ENCODE measurements around the gene TPRN.

Gene TPRN

DNA sequence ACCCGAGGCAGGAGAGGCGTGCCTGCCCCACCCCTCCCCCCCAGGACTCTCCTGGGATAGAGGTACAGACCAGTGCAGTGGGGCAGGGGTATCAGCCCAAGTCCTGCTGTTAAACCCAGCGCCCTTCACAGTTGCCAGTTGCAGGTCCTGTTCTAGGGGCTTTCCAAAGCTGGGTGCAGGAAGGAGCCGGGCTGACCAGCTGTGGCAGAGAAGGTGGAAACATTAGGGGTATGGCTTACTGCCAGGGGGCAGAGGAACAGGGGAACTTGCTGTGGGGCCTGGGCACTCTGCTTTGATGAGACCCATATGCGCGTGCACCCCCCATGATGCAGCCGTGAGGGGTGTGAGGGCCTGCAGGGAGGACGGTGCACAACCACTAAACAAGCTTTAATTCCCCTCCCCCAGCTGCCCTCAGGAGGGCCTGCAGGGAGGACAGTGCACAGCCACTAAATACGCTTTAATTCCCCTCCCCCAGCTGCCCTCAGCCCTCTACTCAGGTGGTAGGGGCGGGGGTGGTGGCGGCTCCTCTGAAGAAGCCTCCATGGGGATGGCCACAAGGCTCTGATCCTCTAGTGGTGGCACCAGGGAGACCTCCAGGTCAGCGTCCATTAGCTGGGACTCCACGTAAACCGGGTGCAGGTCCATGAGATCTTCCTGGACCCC, 29.9 kb downstream of the TPRN start:
- no peak for DNase-seq (ENCODE audit: low read depth)
- no peak overlapping the region for H3K4me3 ChIP-seq (ENCODE audit: low read depth, low read length)

GRCh38 chr9:137169896-137170358, 30.6 kb downstream of the TPRN start, which contains the start of gene LRRC26:
LRRC26 (minus strand) TSS chr9:137170051; CDS start chr9:137169943, 108 bp downstream.
- TF ChIP-seq CTCF (IDR thresholded peaks at IDR 0.05; ENCODE audit: low read depth, low read length) (no peak), MYC (IDR thresholded peaks at IDR 0.05; ENCODE audit: low read depth, low read length) (no peak), POLR2A (IDR thresholded peaks at IDR 0.05; ENCODE audit: extremely low read depth, insufficient read length) (no peak)
- TF ChIP-seq, protein P1, sequence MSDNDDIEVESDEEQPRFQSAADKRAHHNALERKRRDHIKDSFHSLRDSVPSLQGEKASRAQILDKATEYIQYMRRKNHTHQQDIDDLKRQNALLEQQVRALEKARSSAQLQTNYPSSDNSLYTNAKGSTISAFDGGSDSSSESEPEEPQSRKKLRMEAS (IDR thresholded peaks at IDR 0.05; ENCODE audit: low read depth, low read length), result no peak
- no peak for DNase-seq (ENCODE audit: low read depth)
- no peak within 1 kb of the TSS for H3K4me3 ChIP-seq (ENCODE audit: low read depth, low read length)

More for the DNA sequence above, 29.9 kb downstream of the TPRN start:
- no peak for TF ChIP-seq MYC (IDR thresholded peaks at IDR 0.05; ENCODE audit: low read depth, low read length)
- TF ChIP-seq, protein P1 (IDR thresholded peaks at IDR 0.05; ENCODE audit: low read depth, low read length), result no peak
- no peak for TF ChIP-seq POLR2A (IDR thresholded peaks at IDR 0.05; ENCODE audit: extremely low read depth, insufficient read length)
- no peak for TF ChIP-seq CTCF (IDR thresholded peaks at IDR 0.05; ENCODE audit: low read depth, low read length)

DNA sequence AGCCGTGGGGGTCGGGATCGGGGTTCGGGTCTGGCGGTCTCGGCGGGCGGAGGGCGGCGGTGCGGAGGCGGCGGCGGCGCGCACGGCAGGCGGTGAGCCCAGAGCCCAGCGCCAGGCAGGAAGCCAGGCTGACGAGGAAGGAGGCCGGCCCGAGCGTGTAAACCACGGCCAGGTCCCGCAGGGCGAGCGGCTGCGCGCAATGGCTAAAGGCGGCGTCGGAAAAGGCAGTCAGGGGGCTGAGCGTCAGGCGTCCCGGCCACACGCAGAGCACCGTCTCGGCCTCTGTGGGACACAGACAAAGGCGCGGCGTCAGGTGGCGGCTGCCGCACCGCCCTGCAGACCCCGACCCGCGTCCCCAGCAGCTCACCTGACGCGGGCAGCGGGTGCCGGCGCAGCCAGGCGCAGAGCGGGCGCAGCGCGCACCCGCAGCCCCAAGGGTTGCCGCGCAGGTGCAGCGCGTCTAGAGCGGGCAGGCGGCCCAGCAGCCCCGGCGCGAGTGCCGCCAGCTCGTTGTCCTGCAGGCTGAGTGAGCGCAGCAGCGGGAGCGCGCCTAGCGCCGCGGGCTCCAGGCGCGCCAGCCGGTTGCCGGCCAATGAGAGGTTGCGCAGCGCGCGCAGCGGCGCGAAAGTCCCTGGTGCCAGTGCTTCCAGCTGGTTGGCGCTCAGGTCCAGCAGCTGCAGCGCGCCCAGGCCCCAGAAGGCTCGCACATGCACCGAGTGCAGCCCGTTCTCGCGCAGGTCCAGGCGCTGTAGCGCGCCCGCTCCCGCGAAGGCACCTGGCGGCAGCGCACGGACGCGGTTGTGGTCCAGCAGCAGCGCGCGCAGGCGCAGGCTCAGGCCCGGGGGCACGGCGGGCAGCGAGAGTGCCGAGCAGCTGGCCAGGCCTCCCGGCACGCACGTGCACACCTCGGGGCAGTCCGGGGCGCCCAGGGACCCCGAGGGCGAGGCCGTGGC, 31.4 kb downstream of the TPRN start:
- DNase-seq (ENCODE audit: low read depth), result peak; percentile 32
- TF ChIP-seq MYC (IDR thresholded peaks at IDR 0.05; ENCODE audit: low read depth, low read length), result no peak
- TF ChIP-seq, protein P1 (IDR thresholded peaks at IDR 0.05; ENCODE audit: low read depth, low read length), result no peak
- TF ChIP-seq POLR2A (IDR thresholded peaks at IDR 0.05; ENCODE audit: extremely low read depth, insufficient read length), result no peak
- no peak overlapping the region for H3K4me3 ChIP-seq (ENCODE audit: low read depth, low read length)

- TF ChIP-seq CTCF (IDR thresholded peaks at IDR 0.05; ENCODE audit: low read depth, low read length) (no peak), MYC (IDR thresholded peaks at IDR 0.05; ENCODE audit: low read depth, low read length) (no peak), POLR2A (IDR thresholded peaks at IDR 0.05; ENCODE audit: extremely low read depth, insufficient read length) (no peak)
- TF ChIP-seq, protein P1 (IDR thresholded peaks at IDR 0.05; ENCODE audit: low read depth, low read length), result no peak
- H3K4me3 ChIP-seq (ENCODE audit: low read depth, low read length), result no peak overlapping the region
- DNase-seq (ENCODE audit: low read depth), result no peak
Observed at GRCh38 chr9:137168573-137168903, 32.0 kb downstream of the TPRN start.

DNA sequence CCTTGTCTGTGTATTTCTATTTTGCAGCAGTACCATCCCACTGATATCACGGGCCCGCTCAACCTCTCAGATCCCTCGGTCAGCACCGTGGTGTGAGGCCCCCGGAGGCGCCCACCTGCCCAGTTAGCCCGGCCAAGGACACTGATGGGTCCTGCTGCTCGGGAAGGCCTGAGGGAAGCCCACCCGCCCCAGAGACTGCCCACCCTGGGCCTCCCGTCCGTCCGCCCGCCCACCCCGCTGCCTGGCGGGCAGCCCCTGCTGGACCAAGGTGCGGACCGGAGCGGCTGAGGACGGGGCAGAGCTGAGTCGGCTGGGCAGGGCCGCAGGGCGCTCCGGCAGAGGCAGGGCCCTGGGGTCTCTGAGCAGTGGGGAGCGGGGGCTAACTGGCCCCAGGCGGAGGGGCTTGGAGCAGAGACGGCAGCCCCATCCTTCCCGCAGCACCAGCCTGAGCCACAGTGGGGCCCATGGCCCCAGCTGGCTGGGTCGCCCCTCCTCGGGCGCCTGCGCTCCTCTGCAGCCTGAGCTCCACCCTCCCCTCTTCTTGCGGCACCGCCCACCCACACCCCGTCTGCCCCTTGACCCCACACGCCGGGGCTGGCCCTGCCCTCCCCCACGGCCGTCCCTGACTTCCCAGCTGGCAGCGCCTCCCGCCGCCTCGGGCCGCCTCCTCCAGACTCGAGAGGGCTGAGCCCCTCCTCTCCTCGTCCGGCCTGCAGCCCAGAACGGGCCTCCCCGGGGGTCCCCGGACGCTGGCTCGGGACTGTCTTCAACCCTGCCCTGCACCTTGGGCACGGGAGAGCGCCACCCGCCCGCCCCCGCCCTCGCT, 32.6 kb downstream of the TPRN start:
- DNase-seq (ENCODE audit: low read depth), result peak; percentile 50
- no peak for TF ChIP-seq CTCF (IDR thresholded peaks at IDR 0.05; ENCODE audit: low read depth, low read length)
- no peak for TF ChIP-seq POLR2A (IDR thresholded peaks at IDR 0.05; ENCODE audit: extremely low read depth, insufficient read length)
- no peak for TF ChIP-seq MYC (IDR thresholded peaks at IDR 0.05; ENCODE audit: low read depth, low read length)
- TF ChIP-seq, protein P1 (IDR thresholded peaks at IDR 0.05; ENCODE audit: low read depth, low read length), result no peak

More for the DNA sequence above, 32.6 kb downstream of the TPRN start:
- no peak overlapping the region for H3K4me3 ChIP-seq (ENCODE audit: low read depth, low read length)
